H1 (cell line): ENCODE measurements around the gene PMEPA1.

Experiments
- ASH2L ChIP-seq: fragments of 200-600, 300-600 bp; sonication (generic); IDR thresholded peaks from one replicate; pipeline ENCODE4 v1.7.1; 2017; ENCODE audit warnings: low read length
- CBX8 ChIP-seq: fragments of 300-800, 300-1000 bp; sonication (generic); IDR thresholded peaks from 2 replicates; pipeline ENCODE4 v1.7.1; 2016; ENCODE audit warnings: low read depth, low read length, borderline replicate concordance
- EP300 ChIP-seq, 2 experiments: IDR thresholded peaks; 1 replicate in 1 of 2; 2 replicates in 1 of 2; pipeline ENCODE4 v1.6.1; 2011 to 2012; ENCODE audit warnings: low read depth in 2 of 2, low read length in 2 of 2, mild to moderate bottlenecking in 2 of 2, borderline replicate concordance in 1 of 2, inconsistent platforms in 1 of 2, moderate library complexity in 1 of 2
- EZH2 ChIP-seq: fragments of 200-600 bp; sonication (generic); IDR thresholded peaks from 2 replicates; pipeline ENCODE4 v1.7.1; 2012; ENCODE audit warnings: low read depth, mild to moderate bottlenecking, moderate library complexity, low read length, inconsistent platforms; ENCODE audit not compliant: severe bottlenecking
- HDAC2 ChIP-seq, 2 experiments: fragments of 300-600 bp in 1 of 2; sonication (generic) in 1 of 2; IDR thresholded peaks; 2 replicates each; pipeline ENCODE4 v1.6.1; 2011 to 2012; ENCODE audit warnings: low read depth in 2 of 2, low read length in 2 of 2, mild to moderate bottlenecking in 2 of 2, moderate library complexity in 2 of 2, borderline replicate concordance in 1 of 2, inconsistent platforms in 1 of 2
- POLR2A ChIP-seq, 2 experiments: IDR thresholded peaks; 1 replicate in 1 of 2; 2 replicates in 1 of 2; pipeline ENCODE4 v1.6.1; 2011; ENCODE audit warnings: low read depth in 2 of 2, low read length in 2 of 2, mild to moderate bottlenecking in 2 of 2; ENCODE audit errors: control extremely low read depth in 1 of 2
- POLR2AphosphoS5 ChIP-seq: IDR thresholded peaks from 2 replicates; pipeline ENCODE4 v1.6.1; 2011; ENCODE audit warnings: low read depth, low read length
- RAD21 ChIP-seq, 2 experiments: IDR thresholded peaks in 1 of 2; conservative IDR thresholded peaks in 1 of 2; 2 replicates each; pipeline ENCODE4 v1.6.1; 2011; ENCODE audit warnings: low read depth in 2 of 2, low read length in 2 of 2, improper control_type of control experiment in 1 of 2, inconsistent platforms in 1 of 2, mild to moderate bottlenecking in 1 of 2, moderate library complexity in 1 of 2
- SIN3A ChIP-seq, 2 experiments: IDR thresholded peaks in 1 of 2; conservative IDR thresholded peaks in 1 of 2; 2 replicates each; pipeline ENCODE4 v1.6.1; 2011 to 2012; ENCODE audit warnings: low read length in 2 of 2, improper control_type of control experiment in 1 of 2, low read depth in 1 of 2, mild to moderate bottlenecking in 1 of 2
- YY1 ChIP-seq: IDR thresholded peaks from 2 replicates; pipeline ENCODE4 v1.6.1; 2011; ENCODE audit warnings: low read depth, mild to moderate bottlenecking, low read length
- TF ChIP-seq, protein P1 (sequence below): IDR thresholded peaks from 2 replicates; pipeline ENCODE4 v1.6.1; 2012; ENCODE audit warnings: inconsistent platforms
- TF ChIP-seq, protein P2 (sequence below), 3 experiments: IDR thresholded peaks; 1 replicate in 2 of 3; 2 replicates in 1 of 3; pipeline versions ENCODE4 v1.5.1 to v1.6.1; 2011; ENCODE audit warnings: low read length in 3 of 3, mild to moderate bottlenecking in 3 of 3, inconsistent platforms in 2 of 3, low read depth in 1 of 3, moderate library complexity in 1 of 3; ENCODE audit not compliant: insufficient read depth in 1 of 3; ENCODE audit errors: control extremely low read depth in 1 of 3
- TF ChIP-seq, protein P3 (sequence below): IDR thresholded peaks from 2 replicates; pipeline ENCODE4 v1.6.1; 2012; ENCODE audit warnings: low read length, inconsistent platforms

DNA sequence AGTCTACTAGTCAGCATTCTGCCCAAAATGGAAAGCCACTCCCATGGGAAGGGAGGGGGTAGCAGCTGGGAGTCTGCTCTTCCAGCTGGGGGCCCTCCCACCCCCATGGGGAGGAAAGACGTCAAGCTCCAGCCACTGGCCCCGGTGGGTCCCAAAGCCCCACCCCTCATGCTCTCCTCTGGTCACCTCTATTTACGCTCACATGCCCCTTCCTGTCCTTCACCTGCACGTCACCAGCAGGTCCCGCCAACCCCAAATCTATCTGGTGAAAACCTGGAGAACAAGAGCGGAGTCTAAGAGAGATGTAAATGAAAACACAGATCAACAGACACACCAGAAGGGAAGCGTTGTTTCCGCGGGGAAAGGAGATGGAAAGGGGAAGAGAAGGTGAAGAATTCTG, 59.5 kb downstream of the PMEPA1 start:
- TF ChIP-seq RAD21 (IDR thresholded peaks at IDR 0.05 in 1 of 2, conservative IDR thresholded peaks at IDR 0.05 in 1 of 2; ENCODE audit: low read depth in 2 of 2, low read length in 2 of 2) (no peak), CBX8 (no peak), SIN3A (conservative IDR thresholded peaks at IDR 0.05 in 1 of 2, IDR thresholded peaks at IDR 0.05 in 1 of 2; ENCODE audit: low read depth in 1 of 2, low read length in 2 of 2) (no peak), POLR2A (IDR thresholded peaks at IDR 0.05; ENCODE audit: control extremely low read depth in 1 of 2, low read depth in 2 of 2, low read length in 2 of 2) (no peak), POLR2AphosphoS5 (no peak), ASH2L (no peak), YY1 (no peak), EP300 (IDR thresholded peaks at IDR 0.05; ENCODE audit: borderline replicate concordance in 1 of 2, low read depth in 2 of 2, low read length in 2 of 2) (no peak), HDAC2 (IDR thresholded peaks at IDR 0.05; ENCODE audit: borderline replicate concordance in 1 of 2, low read depth in 2 of 2, low read length in 2 of 2) (no peak), EZH2 (no peak)
- TF ChIP-seq, protein P1, sequence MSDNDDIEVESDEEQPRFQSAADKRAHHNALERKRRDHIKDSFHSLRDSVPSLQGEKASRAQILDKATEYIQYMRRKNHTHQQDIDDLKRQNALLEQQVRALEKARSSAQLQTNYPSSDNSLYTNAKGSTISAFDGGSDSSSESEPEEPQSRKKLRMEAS = no peak
- TF ChIP-seq, protein P2, sequence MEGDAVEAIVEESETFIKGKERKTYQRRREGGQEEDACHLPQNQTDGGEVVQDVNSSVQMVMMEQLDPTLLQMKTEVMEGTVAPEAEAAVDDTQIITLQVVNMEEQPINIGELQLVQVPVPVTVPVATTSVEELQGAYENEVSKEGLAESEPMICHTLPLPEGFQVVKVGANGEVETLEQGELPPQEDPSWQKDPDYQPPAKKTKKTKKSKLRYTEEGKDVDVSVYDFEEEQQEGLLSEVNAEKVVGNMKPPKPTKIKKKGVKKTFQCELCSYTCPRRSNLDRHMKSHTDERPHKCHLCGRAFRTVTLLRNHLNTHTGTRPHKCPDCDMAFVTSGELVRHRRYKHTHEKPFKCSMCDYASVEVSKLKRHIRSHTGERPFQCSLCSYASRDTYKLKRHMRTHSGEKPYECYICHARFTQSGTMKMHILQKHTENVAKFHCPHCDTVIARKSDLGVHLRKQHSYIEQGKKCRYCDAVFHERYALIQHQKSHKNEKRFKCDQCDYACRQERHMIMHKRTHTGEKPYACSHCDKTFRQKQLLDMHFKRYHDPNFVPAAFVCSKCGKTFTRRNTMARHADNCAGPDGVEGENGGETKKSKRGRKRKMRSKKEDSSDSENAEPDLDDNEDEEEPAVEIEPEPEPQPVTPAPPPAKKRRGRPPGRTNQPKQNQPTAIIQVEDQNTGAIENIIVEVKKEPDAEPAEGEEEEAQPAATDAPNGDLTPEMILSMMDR (IDR thresholded peaks at IDR 0.05; ENCODE audit: control extremely low read depth in 1 of 3, insufficient read depth in 1 of 3, low read depth in 1 of 3, low read length in 3 of 3) = no peak
- TF ChIP-seq, protein P3, sequence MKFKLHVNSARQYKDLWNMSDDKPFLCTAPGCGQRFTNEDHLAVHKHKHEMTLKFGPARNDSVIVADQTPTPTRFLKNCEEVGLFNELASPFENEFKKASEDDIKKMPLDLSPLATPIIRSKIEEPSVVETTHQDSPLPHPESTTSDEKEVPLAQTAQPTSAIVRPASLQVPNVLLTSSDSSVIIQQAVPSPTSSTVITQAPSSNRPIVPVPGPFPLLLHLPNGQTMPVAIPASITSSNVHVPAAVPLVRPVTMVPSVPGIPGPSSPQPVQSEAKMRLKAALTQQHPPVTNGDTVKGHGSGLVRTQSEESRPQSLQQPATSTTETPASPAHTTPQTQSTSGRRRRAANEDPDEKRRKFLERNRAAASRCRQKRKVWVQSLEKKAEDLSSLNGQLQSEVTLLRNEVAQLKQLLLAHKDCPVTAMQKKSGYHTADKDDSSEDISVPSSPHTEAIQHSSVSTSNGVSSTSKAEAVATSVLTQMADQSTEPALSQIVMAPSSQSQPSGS = no peak
